Measurements from ENCODE around the gene SHQ1. TPM values are rescaled to one million over a fixed set of nuclear protein-coding genes. Genes with fewer than 3 reads are reported as not detected.
"Not testable (repeated sequence)": the region's sequence is repeated elsewhere in the genome, so short reads cannot be mapped to it uniquely, and the experiment has no call there.

SHQ1 gene
- total and polyA plus RNA-seq, 9 of the 15 experiments (the other 6 are each of a cell fraction or from before 2014, with no cell fraction given), result 9.2 to 25.0 (median 14.1) TPM

- intact Hi-C loops (cut with micrococcal nuclease); H3K9ac ChIP-seq (ENCODE audit: insufficient read depth in 1 of 2, low read depth in 2 of 2, low read length in 2 of 2); H3K9me1 ChIP-seq (ENCODE audit: control insufficient read depth, insufficient read depth, low read length); H2AFZ ChIP-seq (ENCODE audit: low read depth, low read length); BruUV-seq (replicated peaks); H3K4me2 ChIP-seq (ENCODE audit: insufficient read depth, low read length); H3K9me3 ChIP-seq (replicated peaks; ENCODE audit: control insufficient read depth, insufficient read depth, low read depth, low read length); H3K79me2 ChIP-seq (ENCODE audit: control insufficient read depth, insufficient read depth, low read length); POLR2A ChIA-PET; in situ Hi-C loops (cut with MboI); H3K4me3 ChIP-seq; FAIRE-seq; H3K36me3 ChIP-seq (ENCODE audit: control insufficient read depth, insufficient read depth, low read length); ATAC-seq; CTCF ChIA-PET (ENCODE audit: low intra/inter-chr PET ratio); H3K27ac ChIP-seq (ENCODE audit: extremely low read depth, low read depth, low read length); H3K27me3 ChIP-seq (ENCODE audit: control insufficient read depth in 2 of 2, insufficient read depth in 2 of 2, low read length in 2 of 2); H4K20me1 ChIP-seq (replicated peaks; ENCODE audit: control insufficient read depth, insufficient read depth, low read length); H3K4me1 ChIP-seq (replicated peaks in 1 of 2; ENCODE audit: control insufficient read depth in 2 of 2, insufficient read depth in 2 of 2, low read length in 2 of 2); DNase-seq (ENCODE audit: extremely low read depth in 1 of 4, low spot score in 3 of 4): not testable (repeated sequence)
- WGBS (ENCODE audit: insufficient coverage, low coverage, missing lambda C conversion rate), result 0% methylated on average over 1 of the region's 3 CpGs
- peak; percentile 94 for TF ChIP-seq ZNF507 (tag; conservative IDR thresholded peaks at IDR 0.05)
- peak; percentile 70; the same call in 1 of the 2 replicates for TF ChIP-seq ZNF354B (CRISPR knock-in tag; IDR thresholded peaks at IDR 0.05)
Observed at GRCh38 chr3:72714135-72714534, 134.1 kb downstream of the SHQ1 start.

- DNase-seq (ENCODE audit: extremely low read depth in 1 of 4, low spot score in 3 of 4); H3K9me3 ChIP-seq (replicated peaks; ENCODE audit: control insufficient read depth, insufficient read depth, low read depth, low read length); POLR2A ChIA-PET; BruUV-seq (replicated peaks); H2AFZ ChIP-seq (ENCODE audit: low read depth, low read length); in situ Hi-C loops (cut with MboI); H3K27ac ChIP-seq (ENCODE audit: extremely low read depth, low read depth, low read length); H3K36me3 ChIP-seq (ENCODE audit: control insufficient read depth, insufficient read depth, low read length); intact Hi-C loops (cut with micrococcal nuclease); H3K79me2 ChIP-seq (ENCODE audit: control insufficient read depth, insufficient read depth, low read length); CTCF ChIA-PET (ENCODE audit: low intra/inter-chr PET ratio); H4K20me1 ChIP-seq (replicated peaks; ENCODE audit: control insufficient read depth, insufficient read depth, low read length); FAIRE-seq; H3K9ac ChIP-seq (ENCODE audit: insufficient read depth in 1 of 2, low read depth in 2 of 2, low read length in 2 of 2); H3K4me2 ChIP-seq (ENCODE audit: insufficient read depth, low read length); H3K4me1 ChIP-seq (replicated peaks in 1 of 2; ENCODE audit: control insufficient read depth in 2 of 2, insufficient read depth in 2 of 2, low read length in 2 of 2); H3K4me3 ChIP-seq; H3K9me1 ChIP-seq (ENCODE audit: control insufficient read depth, insufficient read depth, low read length); ATAC-seq; H3K27me3 ChIP-seq (ENCODE audit: control insufficient read depth in 2 of 2, insufficient read depth in 2 of 2, low read length in 2 of 2): not testable (repeated sequence)
- 56% methylated on average over 2 of the region's 4 CpGs for WGBS (ENCODE audit: insufficient coverage, low coverage, missing lambda C conversion rate)
- peak; percentile 50 for TF ChIP-seq ZNF146 (CRISPR knock-in tag; IDR thresholded peaks at IDR 0.05; ENCODE audit: unreplicated experiment)
Observed at GRCh38 chr3:72710471-72710870, 137.8 kb downstream of the SHQ1 start.
